Endodermal cell (in vitro differentiated cells): ENCODE measurements around the gene MEIOB. TPM values are rescaled to one million over a fixed set of nuclear protein-coding genes. Genes with fewer than 3 reads are reported as not detected.

Experiments used
- DNase-seq: peaks from one replicate; pipeline ENCODE4 v3.0.0-alpha.2; 2017
- H3K27ac ChIP-seq: 2 replicates; pipeline ENCODE4 v1.5.1; 2013; ENCODE audit warnings: mild to moderate bottlenecking, low read depth, low read length, moderate library complexity
- H3K27me3 ChIP-seq: 2 replicates; pipeline ENCODE4 v1.6.1; 2013; ENCODE audit warnings: mild to moderate bottlenecking, low read length, moderate library complexity; ENCODE audit not compliant: insufficient read depth, control insufficient read depth, poor library complexity, severe bottlenecking
- H3K36me3 ChIP-seq: 2 replicates; pipeline ENCODE4 v1.7.0; 2013; ENCODE audit warnings: mild to moderate bottlenecking, low read length, moderate library complexity; ENCODE audit not compliant: control insufficient read depth, insufficient read depth
- H3K4me1 ChIP-seq: one replicate; pipeline ENCODE4 v1.7.0; 2013; ENCODE audit warnings: low read length; ENCODE audit not compliant: control insufficient read depth, insufficient read depth
- H3K4me3 ChIP-seq: 2 replicates; pipeline ENCODE4 v1.5.1; 2013; ENCODE audit warnings: mild to moderate bottlenecking, low read length, moderate library complexity
- H3K9ac ChIP-seq: 2 replicates; pipeline ENCODE4 v1.6.1; 2013; ENCODE audit warnings: mild to moderate bottlenecking, low read length, moderate library complexity; ENCODE audit not compliant: poor library complexity, severe bottlenecking; ENCODE audit errors: extremely low read depth
- H3K9me3 ChIP-seq: 2 replicates; pipeline ENCODE4 v1.6.1; 2013; ENCODE audit warnings: mild to moderate bottlenecking, low read length, moderate library complexity; ENCODE audit not compliant: control insufficient read depth
- H3K27ac Mint-ChIP-seq: 2 replicates; pipeline ENCODE4 v1.8.0; 2020; ENCODE audit warnings: mixed read lengths
- H3K27me3 Mint-ChIP-seq: 2 replicates; pipeline ENCODE4 v1.8.0; 2021; ENCODE audit warnings: mild to moderate bottlenecking, mixed read lengths; ENCODE audit not compliant: insufficient read depth
- H3K36me3 Mint-ChIP-seq: 2 replicates; pipeline ENCODE4 v1.8.0; 2020; ENCODE audit warnings: low read depth, mixed read lengths
- H3K4me1 Mint-ChIP-seq: 2 replicates; pipeline ENCODE4 v1.8.0; 2020; ENCODE audit warnings: mixed read lengths
- H3K4me3 Mint-ChIP-seq: 2 replicates; pipeline ENCODE4 v1.8.0; 2020; ENCODE audit warnings: mild to moderate bottlenecking, moderate library complexity, mixed read lengths
- H3K9me3 Mint-ChIP-seq: 2 replicates; pipeline ENCODE4 v1.8.0; 2020; ENCODE audit warnings: mild to moderate bottlenecking, mixed read lengths
- WGBS, 2 experiments: methylation state at CpG; one replicate each; pipeline versions ENCODE4 v1.1.5 to v1.1.7; 2013; ENCODE audit warnings: missing lambda C conversion rate in 2 of 2, mixed read lengths in 1 of 2; ENCODE audit not compliant: insufficient coverage in 1 of 2, insufficient read length in 1 of 2; 5-methylcytosine and 5-hydroxymethylcytosine counted together
- total RNA-seq, 2 donors: library from RNA; stranded (reverse); fragmentation: NEBNext Ultra II Directional in 1 of 2; extraction: Animal tissue kit (Norgen Biotek cat#: 25700) in 1 of 2; gene quantifications; 2 replicates in 1 of 2; 3 replicates in 1 of 2; pipeline ENCODE4 v1.2.1, GENCODE V29; 2021
- TF ChIP-seq, protein P1 (sequence below): fragments of 200-600 bp; sonication (generic); conservative IDR thresholded peaks from 2 replicates; pipeline ENCODE4 v1.5.0; 2021; ENCODE audit warnings: antibody characterized with exemption, mild to moderate bottlenecking

Gene MEIOB
- total RNA-seq, 2 donors from 2014 or later, result not detected

DNA sequence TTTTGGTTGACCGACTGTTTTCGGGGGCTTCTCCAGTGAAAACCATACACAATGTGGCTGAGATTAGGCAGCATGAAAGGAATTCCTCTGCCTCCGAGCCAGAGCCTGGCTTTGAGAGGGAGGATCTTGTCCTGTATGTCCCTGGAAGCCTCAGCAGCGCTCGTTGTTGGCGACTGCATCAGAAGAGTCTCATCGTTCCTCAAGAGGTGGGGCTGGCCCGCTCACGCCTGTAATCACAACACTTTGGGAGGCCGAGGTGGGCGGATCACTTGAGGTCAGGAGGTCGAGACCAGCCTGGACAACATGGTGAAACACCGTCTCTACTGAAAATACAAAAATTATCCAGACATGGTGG, 31.2 kb upstream of the MEIOB start:
- Histone ChIP-seq H3K27ac (no peak overlapping the region), H3K4me3 (no peak overlapping the region), H3K9ac (no peak overlapping the region), H3K9me3 (no peaks in the 10 kb centered on the region), H3K27me3 (no peaks in the 10 kb centered on the region), H3K36me3 (no peaks in the 10 kb centered on the region), H3K4me1 (no peaks in the 10 kb centered on the region)
- no peaks in the 10 kb centered on the region for H3K4me1 Mint-ChIP-seq
- 77 to 86% methylated on average over 11 to 13 of the region's 13 CpGs for WGBS, 2 experiments
- H3K27ac Mint-ChIP-seq, result no peak overlapping the region
- no peak overlapping the region for H3K4me3 Mint-ChIP-seq
- peaks cover 13% of the 10 kb centered on the region for H3K27me3 Mint-ChIP-seq
- H3K9me3 Mint-ChIP-seq, result no peaks in the 10 kb centered on the region
- no peak for DNase-seq
- TF ChIP-seq, protein P1, sequence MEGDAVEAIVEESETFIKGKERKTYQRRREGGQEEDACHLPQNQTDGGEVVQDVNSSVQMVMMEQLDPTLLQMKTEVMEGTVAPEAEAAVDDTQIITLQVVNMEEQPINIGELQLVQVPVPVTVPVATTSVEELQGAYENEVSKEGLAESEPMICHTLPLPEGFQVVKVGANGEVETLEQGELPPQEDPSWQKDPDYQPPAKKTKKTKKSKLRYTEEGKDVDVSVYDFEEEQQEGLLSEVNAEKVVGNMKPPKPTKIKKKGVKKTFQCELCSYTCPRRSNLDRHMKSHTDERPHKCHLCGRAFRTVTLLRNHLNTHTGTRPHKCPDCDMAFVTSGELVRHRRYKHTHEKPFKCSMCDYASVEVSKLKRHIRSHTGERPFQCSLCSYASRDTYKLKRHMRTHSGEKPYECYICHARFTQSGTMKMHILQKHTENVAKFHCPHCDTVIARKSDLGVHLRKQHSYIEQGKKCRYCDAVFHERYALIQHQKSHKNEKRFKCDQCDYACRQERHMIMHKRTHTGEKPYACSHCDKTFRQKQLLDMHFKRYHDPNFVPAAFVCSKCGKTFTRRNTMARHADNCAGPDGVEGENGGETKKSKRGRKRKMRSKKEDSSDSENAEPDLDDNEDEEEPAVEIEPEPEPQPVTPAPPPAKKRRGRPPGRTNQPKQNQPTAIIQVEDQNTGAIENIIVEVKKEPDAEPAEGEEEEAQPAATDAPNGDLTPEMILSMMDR, result no peak
- H3K36me3 Mint-ChIP-seq, result no peaks in the 10 kb centered on the region

DNA sequence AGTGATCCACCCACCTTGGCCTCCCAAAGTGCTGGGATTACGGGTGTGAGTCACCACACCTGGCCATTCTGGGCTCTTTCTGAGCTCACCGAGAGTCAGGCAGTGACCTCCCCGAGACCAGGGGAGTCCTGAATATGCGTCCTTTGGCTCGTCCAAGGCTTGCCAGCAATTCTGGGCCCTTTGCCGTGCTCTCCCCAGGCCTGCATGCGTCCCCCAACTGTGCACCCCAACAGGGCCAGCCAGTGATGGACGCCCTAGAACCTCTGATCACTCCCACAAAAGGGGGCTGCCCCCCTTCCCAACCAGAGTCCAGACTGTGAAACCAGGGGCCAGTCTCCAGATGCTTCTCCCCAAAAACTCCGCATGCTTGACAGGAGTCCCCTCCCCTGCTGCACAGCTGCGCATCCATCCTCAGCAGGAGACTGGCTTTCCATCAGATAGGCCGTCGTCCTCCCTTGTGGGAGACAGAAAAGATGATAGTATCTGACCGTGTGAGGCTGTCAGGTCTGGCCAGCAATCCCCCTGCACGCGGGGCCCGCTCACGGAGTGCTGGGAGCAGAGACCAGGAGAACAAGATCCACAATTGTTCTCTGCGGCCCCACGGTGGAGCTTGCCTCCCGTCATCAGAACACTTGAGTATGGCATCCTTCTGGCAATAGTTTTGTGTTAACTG, 30.7 kb upstream of the MEIOB start:
- 83 to 89% methylated on average over 11 to 20 of the region's 20 CpGs for WGBS, 2 experiments

DNA sequence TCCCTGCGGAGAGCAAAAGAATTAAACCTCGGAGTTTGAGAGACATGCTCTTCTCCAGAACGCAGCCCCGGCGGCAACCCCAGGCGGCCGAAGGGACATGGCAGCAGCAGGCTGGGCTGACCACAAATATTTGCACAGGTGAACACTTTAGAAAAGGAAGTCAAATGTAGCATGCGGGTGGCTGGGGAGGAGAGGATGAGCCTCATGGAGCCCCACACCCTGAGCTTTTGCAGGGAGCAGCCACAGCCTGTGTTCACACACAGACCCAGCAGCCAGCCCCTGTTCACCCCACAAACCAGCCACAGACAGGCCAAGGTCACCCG, 28.4 kb upstream of the MEIOB start:
- Histone ChIP-seq H3K27me3 (no peaks in the 10 kb centered on the region), H3K4me3 (no peak overlapping the region), H3K27ac (no peak overlapping the region), H3K9ac (no peak overlapping the region), H3K4me1 (no peaks in the 10 kb centered on the region), H3K9me3 (no peaks in the 10 kb centered on the region), H3K36me3 (no peaks in the 10 kb centered on the region)
- Mint-ChIP-seq H3K27ac (no peak overlapping the region), H3K27me3 (peaks cover 14% of the 10 kb centered on the region), H3K4me1 (no peaks in the 10 kb centered on the region), H3K9me3 (no peaks in the 10 kb centered on the region), H3K36me3 (no peaks in the 10 kb centered on the region), H3K4me3 (no peak overlapping the region)
- WGBS, 2 experiments, result 91 to 95% methylated on average over 7 to 9 of the region's 9 CpGs
- TF ChIP-seq, protein P1, result no peak
- no peak for DNase-seq

More for the DNA sequence above, 30.7 kb upstream of the MEIOB start:
- TF ChIP-seq, protein P1, result no peak
- DNase-seq, result no peak
- Mint-ChIP-seq H3K4me3 (no peak overlapping the region), H3K36me3 (no peaks in the 10 kb centered on the region), H3K4me1 (no peaks in the 10 kb centered on the region), H3K9me3 (no peaks in the 10 kb centered on the region), H3K27ac (no peak overlapping the region), H3K27me3 (peaks cover 15% of the 10 kb centered on the region)
- no peak overlapping the region for H3K27ac ChIP-seq
- no peaks in the 10 kb centered on the region for H3K36me3 ChIP-seq
- no peaks in the 10 kb centered on the region for H3K4me1 ChIP-seq
- no peak overlapping the region for H3K9ac ChIP-seq
- H3K9me3 ChIP-seq, result no peaks in the 10 kb centered on the region
- no peak overlapping the region for H3K4me3 ChIP-seq
- H3K27me3 ChIP-seq, result no peaks in the 10 kb centered on the region
